HEK293 (cell line): ENCODE data around the gene CD300LG.

Source experiments
- HOXA7 ChIP-seq: sonication (generic); formaldehyde crosslinking; IDR thresholded peaks from 2 replicates; pipeline ENCODE4 v1.8.1; 2022; ENCODE audit warnings: missing genetic modification reagents, borderline replicate concordance
- IKZF3 ChIP-seq: fragments of 450-650 bp; IDR thresholded peaks from 2 replicates; pipeline ENCODE4 v1.5.0; 2018; ENCODE audit warnings: missing biosample characterization, mild to moderate bottlenecking, missing genetic modification characterization, moderate library complexity
- KLF1 ChIP-seq: fragments of 450-650 bp; formaldehyde crosslinking; IDR thresholded peaks from 2 replicates; pipeline ENCODE4 v1.5.1; 2016; ENCODE audit warnings: missing biosample characterization, missing genetic modification characterization
- KLF8 ChIP-seq: fragments of 450-650 bp; formaldehyde crosslinking; IDR thresholded peaks from 2 replicates; pipeline ENCODE4 v1.5.1; 2016; ENCODE audit warnings: missing biosample characterization, missing genetic modification characterization
- MZF1 ChIP-seq: fragments of 450-650 bp; formaldehyde crosslinking; IDR thresholded peaks from 2 replicates; pipeline ENCODE4 v1.5.1; 2017; ENCODE audit warnings: missing biosample characterization, missing genetic modification characterization, borderline replicate concordance
- OVOL3 ChIP-seq: fragments of 450-650 bp; formaldehyde crosslinking; IDR thresholded peaks from 2 replicates; pipeline ENCODE4 v1.5.1; 2016; ENCODE audit warnings: missing biosample characterization, missing genetic modification characterization
- YY2 ChIP-seq: fragments of 450-650 bp; formaldehyde crosslinking; IDR thresholded peaks from 2 replicates; pipeline ENCODE4 v1.5.1; 2016; ENCODE audit warnings: missing biosample characterization, missing genetic modification characterization
- ZBTB20 ChIP-seq: fragments of 450-650 bp; formaldehyde crosslinking; IDR thresholded peaks from 2 replicates; pipeline ENCODE4 v1.5.1; 2016; ENCODE audit warnings: missing biosample characterization, missing genetic modification characterization
- ZBTB7A ChIP-seq: fragments of 450-650 bp; formaldehyde crosslinking; IDR thresholded peaks from 2 replicates; pipeline ENCODE4 v1.5.1; 2016; ENCODE audit warnings: low read depth, missing biosample characterization, missing genetic modification characterization
- ZFP41 ChIP-seq: fragments of 450-650 bp; formaldehyde crosslinking; IDR thresholded peaks from 2 replicates; pipeline ENCODE4 v1.5.1; 2016; ENCODE audit warnings: missing biosample characterization, missing genetic modification characterization, borderline replicate concordance
- ZFP69B ChIP-seq: fragments of 450-650 bp; formaldehyde crosslinking; IDR thresholded peaks from 2 replicates; pipeline ENCODE4 v1.5.1; 2016; ENCODE audit warnings: missing biosample characterization, missing genetic modification characterization
- ZNF10 ChIP-seq: fragments of 450-650 bp; formaldehyde crosslinking; IDR thresholded peaks from 2 replicates; pipeline ENCODE4 v1.5.1; 2017; ENCODE audit warnings: missing biosample characterization, missing genetic modification characterization
- ZNF157 ChIP-seq: fragments of 450-650 bp; formaldehyde crosslinking; IDR thresholded peaks from 2 replicates; pipeline ENCODE4 v1.5.1; 2016; ENCODE audit warnings: missing biosample characterization, missing genetic modification characterization
- ZNF16 ChIP-seq: fragments of 450-650 bp; formaldehyde crosslinking; IDR thresholded peaks from 2 replicates; pipeline ENCODE4 v1.5.1; 2016; ENCODE audit warnings: low read depth, missing biosample characterization, missing genetic modification characterization
- ZNF169 ChIP-seq: fragments of 450-650 bp; formaldehyde crosslinking; IDR thresholded peaks from 2 replicates; pipeline ENCODE4 v1.5.1; 2016; ENCODE audit warnings: missing biosample characterization, missing genetic modification characterization
- ZNF184 ChIP-seq: fragments of 450-650 bp; IDR thresholded peaks from 2 replicates; pipeline ENCODE4 v1.5.1; 2018; ENCODE audit warnings: missing biosample characterization, mild to moderate bottlenecking, missing genetic modification characterization
- ZNF202 ChIP-seq: fragments of 450-650 bp; formaldehyde crosslinking; IDR thresholded peaks from 2 replicates; pipeline ENCODE4 v1.5.1; 2016; ENCODE audit warnings: missing biosample characterization, missing genetic modification characterization, borderline replicate concordance
- ZNF311 ChIP-seq: fragments of 450-650 bp; formaldehyde crosslinking; IDR thresholded peaks from 2 replicates; pipeline ENCODE4 v1.5.1; 2017; ENCODE audit warnings: missing biosample characterization, missing genetic modification characterization, borderline replicate concordance
- ZNF335 ChIP-seq: fragments of 450-650 bp; formaldehyde crosslinking; conservative IDR thresholded peaks from 2 replicates; pipeline ENCODE4 v1.5.1; 2016; ENCODE audit warnings: missing biosample characterization, missing genetic modification characterization
- ZNF416 ChIP-seq: fragments of 450-650 bp; formaldehyde crosslinking; IDR thresholded peaks from 2 replicates; pipeline ENCODE4 v1.5.1; 2016; ENCODE audit warnings: missing biosample characterization, missing genetic modification characterization
- ZNF501 ChIP-seq: fragments of 450-650 bp; formaldehyde crosslinking; IDR thresholded peaks from 2 replicates; pipeline ENCODE4 v1.5.1; 2016; ENCODE audit warnings: missing biosample characterization, missing genetic modification characterization
- ZNF571 ChIP-seq: fragments of 450-650 bp; formaldehyde crosslinking; IDR thresholded peaks from 2 replicates; pipeline ENCODE4 v1.5.0; 2017; ENCODE audit warnings: missing biosample characterization, missing genetic modification characterization
- ZNF626 ChIP-seq: fragments of 450-650 bp; sonication (Bioruptor Pico); formaldehyde crosslinking; IDR thresholded peaks from 2 replicates; pipeline ENCODE4 v1.5.1; 2018; ENCODE audit warnings: missing biosample characterization, missing genetic modification characterization, inconsistent platforms
- ZNF629 ChIP-seq: fragments of 450-650 bp; formaldehyde crosslinking; IDR thresholded peaks from 2 replicates; pipeline ENCODE4 v1.5.1; 2017; ENCODE audit warnings: missing biosample characterization, missing genetic modification characterization
- ZNF664 ChIP-seq: fragments of 450-650 bp; formaldehyde crosslinking; IDR thresholded peaks from 2 replicates; pipeline ENCODE4 v1.5.1; 2016; ENCODE audit warnings: missing biosample characterization, missing genetic modification characterization
- ZNF677 ChIP-seq: fragments of 450-650 bp; IDR thresholded peaks from 2 replicates; pipeline ENCODE4 v1.5.0; 2018; ENCODE audit warnings: missing biosample characterization, mild to moderate bottlenecking, missing genetic modification characterization, moderate library complexity
- ZNF768 ChIP-seq: fragments of 450-650 bp; formaldehyde crosslinking; IDR thresholded peaks from 2 replicates; pipeline ENCODE4 v1.5.1; 2018; ENCODE audit warnings: missing biosample characterization, mild to moderate bottlenecking, missing genetic modification characterization
- ZNF776 ChIP-seq: fragments of 450-650 bp; formaldehyde crosslinking; IDR thresholded peaks from 2 replicates; pipeline ENCODE4 v1.5.0; 2017; ENCODE audit warnings: missing biosample characterization, missing genetic modification characterization, borderline replicate concordance
- ZNF837 ChIP-seq: fragments of 450-650 bp; formaldehyde crosslinking; IDR thresholded peaks from 2 replicates; pipeline ENCODE4 v1.5.1; 2016; ENCODE audit warnings: missing biosample characterization, missing genetic modification characterization
- TF ChIP-seq, protein P1 (sequence below): fragments of 450-650 bp; formaldehyde crosslinking; IDR thresholded peaks from 2 replicates; pipeline ENCODE4 v1.5.0; 2017; ENCODE audit warnings: missing biosample characterization, missing genetic modification characterization, borderline replicate concordance
- TF ChIP-seq, protein P2 (sequence below): fragments of 450-650 bp; formaldehyde crosslinking; IDR thresholded peaks from 2 replicates; pipeline ENCODE4 v1.5.1; 2016; ENCODE audit warnings: missing biosample characterization, missing genetic modification characterization
- TF ChIP-seq, protein P3 (sequence below): fragments of 450-650 bp; formaldehyde crosslinking; conservative IDR thresholded peaks from 2 replicates; pipeline ENCODE4 v1.5.1; 2016; ENCODE audit warnings: low read depth, missing biosample characterization, missing genetic modification characterization
- TF ChIP-seq, protein P4 (sequence below): fragments of 450-650 bp; formaldehyde crosslinking; IDR thresholded peaks from 2 replicates; pipeline ENCODE4 v1.5.1; 2016; ENCODE audit warnings: missing biosample characterization, missing genetic modification characterization

Gene CD300LG

DNA sequence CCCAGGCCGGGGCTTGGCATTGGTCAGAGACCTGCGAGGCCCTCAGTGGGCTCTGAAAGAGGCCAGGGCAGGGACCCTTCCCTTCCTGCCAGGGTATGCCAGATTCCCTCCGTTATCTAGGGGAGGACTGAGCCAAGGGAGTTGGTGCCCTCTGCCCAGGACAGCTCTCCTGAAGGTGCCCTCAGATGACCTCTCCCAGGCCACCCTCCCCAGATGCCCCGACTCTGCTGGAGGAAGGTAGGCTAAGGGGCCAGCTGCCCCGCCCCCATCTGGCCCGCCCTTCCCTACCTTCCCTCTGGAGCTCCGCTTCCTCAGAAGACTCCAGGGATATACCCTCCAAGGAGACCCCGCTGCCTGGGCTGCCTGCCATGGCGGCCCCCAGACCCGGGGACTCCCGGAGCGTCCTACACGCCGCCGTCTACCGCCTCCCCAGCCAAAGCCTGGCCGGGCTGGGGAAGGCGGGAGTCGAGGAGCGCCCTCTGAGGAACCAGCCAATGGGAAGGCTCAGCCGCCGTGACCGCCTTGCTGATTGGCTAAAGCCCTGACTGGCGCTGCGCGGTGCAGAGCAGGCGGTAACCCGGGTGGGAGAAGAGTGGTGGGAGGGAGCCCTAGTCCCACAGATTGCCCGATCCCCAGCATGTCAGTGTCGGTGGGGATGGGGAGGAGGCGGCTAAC, 53.3 kb downstream of the CD300LG start (continued):
- no peak for TF ChIP-seq ZNF571 (tag by site-specific recombination)
- no peak for TF ChIP-seq ZNF10
- no peak for TF ChIP-seq KLF8
- no peak for TF ChIP-seq HOXA7 (CRISPR knock-in tag)
- TF ChIP-seq ZNF664 (tag by site-specific recombination): no peak
- TF ChIP-seq ZNF626 (tag by site-specific recombination): no peak
- no peak for TF ChIP-seq ZNF16 (tag by site-specific recombination)
- TF ChIP-seq ZNF157: no peak
- no peak for TF ChIP-seq KLF1 (tag by site-specific recombination)
- TF ChIP-seq ZFP69B (tag by site-specific recombination): no peak
- TF ChIP-seq ZNF768 (tag by site-specific recombination): no peak
- TF ChIP-seq, protein P1, sequence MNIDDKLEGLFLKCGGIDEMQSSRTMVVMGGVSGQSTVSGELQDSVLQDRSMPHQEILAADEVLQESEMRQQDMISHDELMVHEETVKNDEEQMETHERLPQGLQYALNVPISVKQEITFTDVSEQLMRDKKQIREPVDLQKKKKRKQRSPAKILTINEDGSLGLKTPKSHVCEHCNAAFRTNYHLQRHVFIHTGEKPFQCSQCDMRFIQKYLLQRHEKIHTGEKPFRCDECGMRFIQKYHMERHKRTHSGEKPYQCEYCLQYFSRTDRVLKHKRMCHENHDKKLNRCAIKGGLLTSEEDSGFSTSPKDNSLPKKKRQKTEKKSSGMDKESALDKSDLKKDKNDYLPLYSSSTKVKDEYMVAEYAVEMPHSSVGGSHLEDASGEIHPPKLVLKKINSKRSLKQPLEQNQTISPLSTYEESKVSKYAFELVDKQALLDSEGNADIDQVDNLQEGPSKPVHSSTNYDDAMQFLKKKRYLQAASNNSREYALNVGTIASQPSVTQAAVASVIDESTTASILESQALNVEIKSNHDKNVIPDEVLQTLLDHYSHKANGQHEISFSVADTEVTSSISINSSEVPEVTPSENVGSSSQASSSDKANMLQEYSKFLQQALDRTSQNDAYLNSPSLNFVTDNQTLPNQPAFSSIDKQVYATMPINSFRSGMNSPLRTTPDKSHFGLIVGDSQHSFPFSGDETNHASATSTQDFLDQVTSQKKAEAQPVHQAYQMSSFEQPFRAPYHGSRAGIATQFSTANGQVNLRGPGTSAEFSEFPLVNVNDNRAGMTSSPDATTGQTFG (tag by site-specific recombination): no peak
- no peak for TF ChIP-seq OVOL3 (tag by site-specific recombination)
- TF ChIP-seq YY2 (tag by site-specific recombination): peak; percentile 44; the same call in 1 of the 2 replicates
- TF ChIP-seq ZNF776 (tag by site-specific recombination): no peak
- TF ChIP-seq ZFP41 (tag by site-specific recombination): no peak
- TF ChIP-seq, protein P2, sequence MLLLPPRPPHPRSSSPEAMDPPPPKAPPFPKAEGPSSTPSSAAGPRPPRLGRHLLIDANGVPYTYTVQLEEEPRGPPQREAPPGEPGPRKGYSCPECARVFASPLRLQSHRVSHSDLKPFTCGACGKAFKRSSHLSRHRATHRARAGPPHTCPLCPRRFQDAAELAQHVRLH: no peak
- TF ChIP-seq, protein P3, sequence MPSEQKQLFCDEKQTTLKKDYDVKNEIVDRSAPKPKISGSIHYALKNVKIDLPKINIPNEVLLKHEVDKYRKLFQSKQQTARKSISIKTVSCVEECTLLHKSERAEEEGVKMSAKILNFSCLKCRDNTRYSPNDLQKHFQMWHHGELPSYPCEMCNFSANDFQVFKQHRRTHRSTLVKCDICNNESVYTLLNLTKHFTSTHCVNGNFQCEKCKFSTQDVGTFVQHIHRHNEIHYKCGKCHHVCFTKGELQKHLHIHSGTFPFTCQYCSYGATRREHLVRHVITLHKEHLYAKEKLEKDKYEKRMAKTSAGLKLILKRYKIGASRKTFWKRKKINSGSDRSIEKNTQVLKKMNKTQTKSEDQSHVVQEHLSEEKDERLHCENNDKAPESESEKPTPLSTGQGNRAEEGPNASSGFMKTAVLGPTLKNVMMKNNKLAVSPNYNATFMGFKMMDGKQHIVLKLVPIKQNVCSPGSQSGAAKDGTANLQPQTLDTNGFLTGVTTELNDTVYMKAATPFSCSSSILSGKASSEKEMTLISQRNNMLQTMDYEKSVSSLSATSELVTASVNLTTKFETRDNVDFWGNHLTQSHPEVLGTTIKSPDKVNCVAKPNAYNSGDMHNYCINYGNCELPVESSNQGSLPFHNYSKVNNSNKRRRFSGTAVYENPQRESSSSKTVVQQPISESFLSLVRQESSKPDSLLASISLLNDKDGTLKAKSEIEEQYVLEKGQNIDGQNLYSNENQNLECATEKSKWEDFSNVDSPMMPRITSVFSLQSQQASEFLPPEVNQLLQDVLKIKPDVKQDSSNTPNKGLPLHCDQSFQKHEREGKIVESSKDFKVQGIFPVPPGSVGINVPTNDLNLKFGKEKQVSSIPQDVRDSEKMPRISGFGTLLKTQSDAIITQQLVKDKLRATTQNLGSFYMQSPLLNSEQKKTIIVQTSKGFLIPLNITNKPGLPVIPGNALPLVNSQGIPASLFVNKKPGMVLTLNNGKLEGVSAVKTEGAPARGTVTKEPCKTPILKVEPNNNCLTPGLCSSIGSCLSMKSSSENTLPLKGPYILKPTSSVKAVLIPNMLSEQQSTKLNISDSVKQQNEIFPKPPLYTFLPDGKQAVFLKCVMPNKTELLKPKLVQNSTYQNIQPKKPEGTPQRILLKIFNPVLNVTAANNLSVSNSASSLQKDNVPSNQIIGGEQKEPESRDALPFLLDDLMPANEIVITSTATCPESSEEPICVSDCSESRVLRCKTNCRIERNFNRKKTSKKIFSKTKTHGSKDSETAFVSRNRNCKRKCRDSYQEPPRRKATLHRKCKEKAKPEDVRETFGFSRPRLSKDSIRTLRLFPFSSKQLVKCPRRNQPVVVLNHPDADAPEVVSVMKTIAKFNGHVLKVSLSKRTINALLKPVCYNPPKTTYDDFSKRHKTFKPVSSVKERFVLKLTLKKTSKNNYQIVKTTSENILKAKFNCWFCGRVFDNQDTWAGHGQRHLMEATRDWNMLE (tag by site-specific recombination): no peak
- no peak for TF ChIP-seq ZNF184 (tag by site-specific recombination)
- TF ChIP-seq ZNF837 (tag by site-specific recombination): no peak
- no peak for TF ChIP-seq ZNF416
- TF ChIP-seq IKZF3: no peak
- TF ChIP-seq ZNF202 (tag by site-specific recombination): no peak
- no peak for TF ChIP-seq ZNF629 (tag by site-specific recombination)
- TF ChIP-seq ZNF501 (tag by site-specific recombination): no peak
- no peak for TF ChIP-seq ZNF677 (tag by site-specific recombination)
- TF ChIP-seq, protein P4, sequence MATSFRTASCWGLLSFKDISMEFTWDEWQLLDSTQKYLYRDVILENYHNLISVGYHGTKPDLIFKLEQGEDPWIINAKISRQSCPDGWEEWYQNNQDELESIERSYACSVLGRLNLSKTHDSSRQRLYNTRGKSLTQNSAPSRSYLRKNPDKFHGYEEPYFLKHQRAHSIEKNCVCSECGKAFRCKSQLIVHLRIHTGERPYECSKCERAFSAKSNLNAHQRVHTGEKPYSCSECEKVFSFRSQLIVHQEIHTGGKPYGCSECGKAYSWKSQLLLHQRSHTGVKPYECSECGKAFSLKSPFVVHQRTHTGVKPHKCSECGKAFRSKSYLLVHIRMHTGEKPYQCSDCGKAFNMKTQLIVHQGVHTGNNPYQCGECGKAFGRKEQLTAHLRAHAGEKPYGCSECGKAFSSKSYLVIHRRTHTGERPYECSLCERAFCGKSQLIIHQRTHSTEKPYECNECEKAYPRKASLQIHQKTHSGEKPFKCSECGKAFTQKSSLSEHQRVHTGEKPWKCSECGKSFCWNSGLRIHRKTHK: no peak
- no peak for TF ChIP-seq ZBTB7A
- TF ChIP-seq ZBTB20 (tag by site-specific recombination): peak; percentile 54; the same call in 1 of the 2 replicates
- no peak for TF ChIP-seq ZNF311 (tag by site-specific recombination)
- TF ChIP-seq MZF1 (tag by site-specific recombination): 0 out of 2 replicates have a peak, but pooled peaks have one; percentile 77
- TF ChIP-seq ZNF169: no peak
- no peak; the same call in 1 of the 2 replicates for TF ChIP-seq ZNF335
